H1 (cell line): ENCODE results near the gene CLDN15. TPM values are rescaled to one million over a fixed set of nuclear protein-coding genes. Genes with fewer than 3 reads are reported as not detected.

ENCODE experiments used
- ASH2L ChIP-seq: fragments of 200-600, 300-600 bp; sonication (generic); IDR thresholded peaks from one replicate; pipeline ENCODE4 v1.7.1; 2017; ENCODE audit warnings: low read length
- BACH1 ChIP-seq: IDR thresholded peaks from 2 replicates; pipeline ENCODE4 v1.6.1; 2012; ENCODE audit warnings: low read length, improper control_type of control experiment
- BCL11A ChIP-seq, 2 experiments: IDR thresholded peaks; one replicate each; pipeline ENCODE4 v1.6.1; 2011; ENCODE audit warnings: low read depth in 2 of 2, low read length in 2 of 2, mild to moderate bottlenecking in 2 of 2
- BRCA1 ChIP-seq: IDR thresholded peaks from 2 replicates; pipeline ENCODE4 v1.6.1; 2012; ENCODE audit warnings: low read depth, low read length, improper control_type of control experiment
- CTBP2 ChIP-seq: IDR thresholded peaks from 2 replicates; pipeline ENCODE4 v1.7.0; 2011; ENCODE audit warnings: borderline replicate concordance, mild to moderate bottlenecking, moderate library complexity, mixed read lengths, low read length; ENCODE audit not compliant: insufficient read depth, insufficient read length
- EGR1 ChIP-seq: IDR thresholded peaks from 2 replicates; pipeline ENCODE4 v1.6.1; 2011; ENCODE audit warnings: low read depth, low read length, borderline replicate concordance
- EP300 ChIP-seq, 2 experiments: IDR thresholded peaks; 1 replicate in 1 of 2; 2 replicates in 1 of 2; pipeline ENCODE4 v1.6.1; 2011 to 2012; ENCODE audit warnings: low read depth in 2 of 2, low read length in 2 of 2, mild to moderate bottlenecking in 2 of 2, borderline replicate concordance in 1 of 2, inconsistent platforms in 1 of 2, moderate library complexity in 1 of 2
- HDAC2 ChIP-seq, 2 experiments: fragments of 300-600 bp in 1 of 2; sonication (generic) in 1 of 2; IDR thresholded peaks; 2 replicates each; pipeline ENCODE4 v1.6.1; 2011 to 2012; ENCODE audit warnings: low read depth in 2 of 2, low read length in 2 of 2, mild to moderate bottlenecking in 2 of 2, moderate library complexity in 2 of 2, borderline replicate concordance in 1 of 2, inconsistent platforms in 1 of 2
- KDM4A ChIP-seq: IDR thresholded peaks from one replicate; pipeline ENCODE4 v1.7.1; 2012; ENCODE audit warnings: low read depth, mild to moderate bottlenecking, moderate library complexity, low read length, inconsistent platforms; ENCODE audit not compliant: severe bottlenecking
- MAFK ChIP-seq: IDR thresholded peaks from 2 replicates; pipeline ENCODE4 v1.6.1; 2012; ENCODE audit warnings: low read depth, mild to moderate bottlenecking, improper control_type of control experiment, low read length
- POLR2AphosphoS5 ChIP-seq: IDR thresholded peaks from 2 replicates; pipeline ENCODE4 v1.6.1; 2011; ENCODE audit warnings: low read depth, low read length
- RBBP5 ChIP-seq: IDR thresholded peaks from 2 replicates; pipeline ENCODE4 v1.7.1; 2012; ENCODE audit warnings: low read depth, mild to moderate bottlenecking, inconsistent platforms, low read length, moderate library complexity, borderline replicate concordance
- RFX5 ChIP-seq: IDR thresholded peaks from 2 replicates; pipeline ENCODE4 v1.6.1; 2011; ENCODE audit warnings: low read depth, low read length, improper control_type of control experiment, borderline replicate concordance
- RNF2 ChIP-seq: fragments of 200-900, 300-1000 bp; sonication (generic); IDR thresholded peaks from 2 replicates; pipeline ENCODE4 v1.7.1; 2016; ENCODE audit warnings: borderline replicate concordance, low read depth, mild to moderate bottlenecking, antibody characterized with exemption, low read length; ENCODE audit not compliant: poor library complexity, severe bottlenecking; ENCODE audit errors: missing control alignments
- SAP30 ChIP-seq: fragments of 300-600 bp; sonication (generic); IDR thresholded peaks from 2 replicates; pipeline ENCODE4 v1.7.1; 2012; ENCODE audit warnings: low read length, moderate library complexity, mild to moderate bottlenecking, inconsistent platforms; ENCODE audit not compliant: insufficient read depth, insufficient replicate concordance
- SIRT6 ChIP-seq: IDR thresholded peaks from one replicate; pipeline ENCODE4 v1.7.1; 2012; ENCODE audit warnings: low read length, inconsistent platforms
- SP2 ChIP-seq: IDR thresholded peaks from 2 replicates; pipeline ENCODE4 v1.6.1; 2012; ENCODE audit warnings: mild to moderate bottlenecking, low read length, inconsistent platforms
- SP4 ChIP-seq: IDR thresholded peaks from 2 replicates; pipeline ENCODE4 v1.6.1; 2012; ENCODE audit warnings: low read length, inconsistent platforms
- SRF ChIP-seq: IDR thresholded peaks from 2 replicates; pipeline ENCODE4 v1.6.1; 2011; ENCODE audit warnings: mild to moderate bottlenecking, low read depth, low read length, moderate library complexity
- YY1 ChIP-seq: IDR thresholded peaks from 2 replicates; pipeline ENCODE4 v1.6.1; 2011; ENCODE audit warnings: low read depth, mild to moderate bottlenecking, low read length
- polyA plus RNA-seq, 7 experiments: library from polyadenylated mRNA; depleted of rRNA in 3 of 7; stranded (reverse) in 5 of 7; unstranded in 2 of 7; fragments of >200 nt in 5 of 7; fragments of 200-250 nt in 2 of 7; gene quantifications; 1 replicate in 5 of 7; 2 replicates in 1 of 7; 4 replicates in 1 of 7; pipeline versions ENCODE4 v1.2.1 to v1.2.3, GENCODE V29; 2011 to 2013; ENCODE audit warnings: missing spikeins in 2 of 7, mixed read lengths in 2 of 7
- total RNA-seq: library from RNA; stranded (reverse); fragmentation: NEBNext Ultra II Directional; extraction: Animal tissue kit (Norgen Biotek cat#: 25700); gene quantifications from 2 replicates; pipeline ENCODE4 v1.2.1, GENCODE V29; 2021
- TF ChIP-seq, protein P1 (sequence below): IDR thresholded peaks from 2 replicates; pipeline ENCODE4 v1.6.1; 2012; ENCODE audit warnings: inconsistent platforms
- TF ChIP-seq, protein P2 (sequence below): IDR thresholded peaks from 2 replicates; pipeline ENCODE4 v1.6.1; 2011; ENCODE audit warnings: low read depth, mild to moderate bottlenecking, low read length; ENCODE audit not compliant: insufficient read depth

The CLDN15 gene
- total and polyA plus RNA-seq, 2 of the 8 experiments (the other 6 are each of a cell fraction or from before 2014, with no cell fraction given), result 5.5 to 7.6 TPM

DNA sequence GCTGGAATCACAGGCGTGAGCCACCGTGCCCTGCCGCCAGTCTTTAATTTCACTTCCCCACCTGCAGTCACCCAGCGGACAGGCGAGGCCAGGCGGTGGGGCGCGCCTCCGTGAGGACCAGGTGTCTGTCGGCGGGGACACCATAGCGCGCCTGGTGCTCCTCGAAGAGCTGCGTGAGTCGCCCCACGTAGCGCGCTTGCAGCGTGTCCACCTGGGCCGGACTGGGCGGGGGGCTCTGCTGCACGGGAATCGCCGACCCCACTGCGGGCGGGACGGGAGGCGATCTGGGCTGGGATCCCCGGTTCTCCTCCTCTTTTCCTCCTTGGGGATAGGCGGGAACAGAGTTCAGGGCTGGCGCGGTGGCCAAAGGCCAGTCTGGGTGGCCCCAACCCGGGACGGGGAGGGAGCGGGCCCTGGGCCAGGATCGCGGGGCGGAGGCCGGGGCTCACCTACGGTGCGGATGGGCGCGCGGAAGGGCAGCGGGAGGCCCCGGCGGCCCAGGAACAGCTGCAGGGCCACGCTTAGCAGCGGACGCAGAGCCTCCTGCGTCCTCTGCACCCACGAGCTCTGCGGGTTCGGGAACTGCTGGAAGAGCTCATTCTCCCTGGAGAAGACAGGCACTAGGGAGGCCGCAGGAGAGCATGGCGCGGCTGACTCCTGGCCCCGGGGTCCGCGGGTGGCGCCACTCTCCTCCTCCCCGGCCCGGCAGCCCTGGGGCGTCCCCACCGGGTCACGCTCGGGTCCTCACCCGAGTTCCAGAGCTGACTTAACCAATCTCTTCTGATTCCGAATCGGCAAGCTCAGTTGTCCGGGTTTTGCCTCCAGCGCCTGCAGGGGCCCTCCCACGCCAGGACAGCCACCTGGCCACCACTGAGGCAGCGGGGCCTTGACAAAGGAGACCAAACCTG is 35.7 kb downstream of the CLDN15 start (continued):
- TF ChIP-seq SAP30, result no peak
- no peak for TF ChIP-seq RFX5
- no peak for TF ChIP-seq SRF
- TF ChIP-seq RBBP5, result no peak; the same call in 1 of the 2 replicates
- no peak for TF ChIP-seq BRCA1
- TF ChIP-seq BACH1, result no peak
- 0 out of 4 replicates have a peak, but pooled peaks of 1 of the 2 experiments have one; percentile 26 for TF ChIP-seq HDAC2 (IDR thresholded peaks at IDR 0.05; ENCODE audit: borderline replicate concordance in 1 of 2, low read depth in 2 of 2, low read length in 2 of 2)
- peak; percentile 75 for TF ChIP-seq ASH2L
- TF ChIP-seq, protein P1, sequence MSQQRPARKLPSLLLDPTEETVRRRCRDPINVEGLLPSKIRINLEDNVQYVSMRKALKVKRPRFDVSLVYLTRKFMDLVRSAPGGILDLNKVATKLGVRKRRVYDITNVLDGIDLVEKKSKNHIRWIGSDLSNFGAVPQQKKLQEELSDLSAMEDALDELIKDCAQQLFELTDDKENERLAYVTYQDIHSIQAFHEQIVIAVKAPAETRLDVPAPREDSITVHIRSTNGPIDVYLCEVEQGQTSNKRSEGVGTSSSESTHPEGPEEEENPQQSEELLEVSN, result peak; percentile 76
- TF ChIP-seq EGR1, result no peak
- no peak for TF ChIP-seq YY1
- TF ChIP-seq CTBP2, result no peak
- TF ChIP-seq BCL11A (IDR thresholded peaks at IDR 0.05; ENCODE audit: low read depth in 2 of 2, low read length in 2 of 2), result no peak
- TF ChIP-seq, protein P2, sequence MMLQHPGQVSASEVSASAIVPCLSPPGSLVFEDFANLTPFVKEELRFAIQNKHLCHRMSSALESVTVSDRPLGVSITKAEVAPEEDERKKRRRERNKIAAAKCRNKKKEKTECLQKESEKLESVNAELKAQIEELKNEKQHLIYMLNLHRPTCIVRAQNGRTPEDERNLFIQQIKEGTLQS, result no peak
- no peak for TF ChIP-seq SP2
- no peak for TF ChIP-seq EP300 (IDR thresholded peaks at IDR 0.05; ENCODE audit: borderline replicate concordance in 1 of 2, low read depth in 2 of 2, low read length in 2 of 2)
- TF ChIP-seq MAFK, result no peak
- TF ChIP-seq RNF2, result no peak
- no peak for TF ChIP-seq POLR2AphosphoS5
- no peak for TF ChIP-seq SIRT6
- peak; percentile 60 for TF ChIP-seq KDM4A
- TF ChIP-seq SP4, result no peak
